Stimulated activated CD4-positive, alpha-beta T cell treated with anti-CD3 and anti-CD28 coated beads, Interleukin-2, amount 100 ng/mL, for 48 hours (primary cell): Measurements from ENCODE around the gene JMJD7.

Source experiments
- DNase-seq, 2 donors: peaks; one replicate each; pipeline ENCODE4 v3.0.0-alpha.2; 2020

Gene JMJD7

GRCh38 chr15:41827880-41828806 is at the start of gene JMJD7:
Gene JMJD7, plus strand, starts transcription at chr15:41828092. Its CDS starts 33 bp downstream, at chr15:41828125.
- DNase-seq = peak; percentile 98 to 99

- DNase-seq = no peak
Observed at GRCh38 chr15:41778521-41778920, 49.4 kb upstream of the JMJD7 start.

- DNase-seq = no peak
Observed at GRCh38 chr15:41779662-41780157, 48.2 kb upstream of the JMJD7 start.

- no peak for DNase-seq
Observed at GRCh38 chr15:41780266-41780665, 47.6 kb upstream of the JMJD7 start.

GRCh38 chr15:41780727-41781126 is 47.2 kb upstream of the JMJD7 start:
- DNase-seq = no peak

- no peak for DNase-seq
Observed at GRCh38 chr15:41782371-41783282, 45.3 kb upstream of the JMJD7 start.

- no peak for DNase-seq
Observed at GRCh38 chr15:41783296-41783695, 44.6 kb upstream of the JMJD7 start.

- no peak for DNase-seq
Observed at GRCh38 chr15:41788262-41788661, 39.6 kb upstream of the JMJD7 start.

- no peak for DNase-seq
Observed at GRCh38 chr15:41789236-41789635, 38.7 kb upstream of the JMJD7 start.

- DNase-seq = no peak
Observed at GRCh38 chr15:41789662-41790061, 38.2 kb upstream of the JMJD7 start.

GRCh38 chr15:41790169-41790568 is 37.7 kb upstream of the JMJD7 start:
- no peak for DNase-seq

GRCh38 chr15:41790756-41791546 is 36.9 kb upstream of the JMJD7 start:
- DNase-seq = no peak

- DNase-seq = no peak
Observed at GRCh38 chr15:41791547-41791937, 36.4 kb upstream of the JMJD7 start.

- no peak for DNase-seq
Observed at GRCh38 chr15:41792000-41792637, 35.8 kb upstream of the JMJD7 start.

GRCh38 chr15:41794081-41794480 is 33.8 kb upstream of the JMJD7 start:
- DNase-seq = no peak

- no peak for DNase-seq
Observed at GRCh38 chr15:41795996-41796856, 31.7 kb upstream of the JMJD7 start.

- no peak for DNase-seq
Observed at GRCh38 chr15:41797201-41797944, 30.5 kb upstream of the JMJD7 start.

GRCh38 chr15:41798607-41799487 is 29.0 kb upstream of the JMJD7 start:
- no peak for DNase-seq

- no peak for DNase-seq
Observed at GRCh38 chr15:41799488-41799805, 28.4 kb upstream of the JMJD7 start.
